ENCODE data around the gene KRT23. TPM values are rescaled to one million over a fixed set of nuclear protein-coding genes. Genes with fewer than 3 reads are reported as not detected.

KRT23 gene
- total and polyA plus RNA-seq, 8 donors = 1.1 to 2.6 TPM; not detected in 6

DNA sequence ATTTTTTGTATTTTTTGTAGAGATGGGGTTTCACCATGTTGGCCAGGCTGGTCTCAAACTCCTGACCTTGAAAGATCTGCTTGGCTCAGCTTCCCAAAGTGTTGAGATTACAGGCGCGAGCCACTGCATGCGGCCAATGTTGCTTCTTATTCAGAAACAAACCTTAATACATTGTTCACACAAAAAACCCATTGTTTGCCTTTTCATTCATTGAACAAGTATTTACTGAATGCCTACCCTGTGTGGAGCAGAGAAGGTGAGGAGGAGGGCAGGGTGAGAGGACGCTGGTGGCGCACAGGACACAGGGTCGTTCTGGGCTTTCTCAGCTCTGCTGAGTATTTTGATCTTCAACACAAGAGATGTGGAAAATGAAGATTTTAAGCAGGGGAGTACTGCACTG, 8.0 kb upstream of the KRT23 start:
- H3K4me1 ChIP-seq = peaks cover 0 to 10% (median 2%) of the 10 kb centered on the region in 4 donors
- no peaks in the 10 kb centered on the region for H3K9me3 ChIP-seq
- no peaks in the 10 kb centered on the region for H3K36me3 ChIP-seq
- no peak for DNase-seq
- peaks cover 0 to 38% (median 6%) of the 10 kb centered on the region in 3 donors for H3K27me3 ChIP-seq
- WGBS, 5 donors = 31 to 67% (median 47%) methylated on average over 6 of the region's 6 CpGs
- no peak overlapping the region for H3K27ac ChIP-seq
- intact Hi-C loops (cut with DNase I; ENCODE audit: low total_unique reads) = no loop called here
- TF ChIP-seq POLR2A (IDR thresholded peaks at IDR 0.05) (no peak), EP300 (IDR thresholded peaks at IDR 0.05) (no peak), POLR2AphosphoS5 (IDR thresholded peaks at IDR 0.05) (no peak)
- TF ChIP-seq, protein P1, sequence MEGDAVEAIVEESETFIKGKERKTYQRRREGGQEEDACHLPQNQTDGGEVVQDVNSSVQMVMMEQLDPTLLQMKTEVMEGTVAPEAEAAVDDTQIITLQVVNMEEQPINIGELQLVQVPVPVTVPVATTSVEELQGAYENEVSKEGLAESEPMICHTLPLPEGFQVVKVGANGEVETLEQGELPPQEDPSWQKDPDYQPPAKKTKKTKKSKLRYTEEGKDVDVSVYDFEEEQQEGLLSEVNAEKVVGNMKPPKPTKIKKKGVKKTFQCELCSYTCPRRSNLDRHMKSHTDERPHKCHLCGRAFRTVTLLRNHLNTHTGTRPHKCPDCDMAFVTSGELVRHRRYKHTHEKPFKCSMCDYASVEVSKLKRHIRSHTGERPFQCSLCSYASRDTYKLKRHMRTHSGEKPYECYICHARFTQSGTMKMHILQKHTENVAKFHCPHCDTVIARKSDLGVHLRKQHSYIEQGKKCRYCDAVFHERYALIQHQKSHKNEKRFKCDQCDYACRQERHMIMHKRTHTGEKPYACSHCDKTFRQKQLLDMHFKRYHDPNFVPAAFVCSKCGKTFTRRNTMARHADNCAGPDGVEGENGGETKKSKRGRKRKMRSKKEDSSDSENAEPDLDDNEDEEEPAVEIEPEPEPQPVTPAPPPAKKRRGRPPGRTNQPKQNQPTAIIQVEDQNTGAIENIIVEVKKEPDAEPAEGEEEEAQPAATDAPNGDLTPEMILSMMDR (IDR thresholded peaks at IDR 0.05) = no peak
- H3K4me3 ChIP-seq = no peak overlapping the region

- H3K27ac ChIP-seq = no peak overlapping the region
- no peak for TF ChIP-seq POLR2A (IDR thresholded peaks at IDR 0.05)
- no peak for TF ChIP-seq EP300 (IDR thresholded peaks at IDR 0.05)
- no peak for TF ChIP-seq POLR2AphosphoS5 (IDR thresholded peaks at IDR 0.05)
- TF ChIP-seq, protein P1 (IDR thresholded peaks at IDR 0.05) = no peak
- H3K4me1 ChIP-seq = peaks cover 0 to 7% (median 2%) of the 10 kb centered on the region in 4 donors
- intact Hi-C loops (cut with DNase I; ENCODE audit: low total_unique reads) = no loop called here
- peaks cover 0 to 38% (median 4%) of the 10 kb centered on the region in 3 donors for H3K27me3 ChIP-seq
- no peak overlapping the region for H3K4me3 ChIP-seq
- no peaks in the 10 kb centered on the region for H3K36me3 ChIP-seq
- H3K9me3 ChIP-seq = no peaks in the 10 kb centered on the region
- 3 to 28% (median 17%) methylated on average over 1 of the region's 1 CpG for WGBS, 5 donors
- no peak for DNase-seq
Observed at GRCh38 chr17:40944531-40944930, 7.1 kb upstream of the KRT23 start.

- H3K9me3 ChIP-seq = no peaks in the 10 kb centered on the region
- 80 to 92% (median 87%) methylated on average over 3 of the region's 3 CpGs for WGBS, 5 donors
Observed at GRCh38 chr17:40942553-40942952, 5.1 kb upstream of the KRT23 start.

DNA sequence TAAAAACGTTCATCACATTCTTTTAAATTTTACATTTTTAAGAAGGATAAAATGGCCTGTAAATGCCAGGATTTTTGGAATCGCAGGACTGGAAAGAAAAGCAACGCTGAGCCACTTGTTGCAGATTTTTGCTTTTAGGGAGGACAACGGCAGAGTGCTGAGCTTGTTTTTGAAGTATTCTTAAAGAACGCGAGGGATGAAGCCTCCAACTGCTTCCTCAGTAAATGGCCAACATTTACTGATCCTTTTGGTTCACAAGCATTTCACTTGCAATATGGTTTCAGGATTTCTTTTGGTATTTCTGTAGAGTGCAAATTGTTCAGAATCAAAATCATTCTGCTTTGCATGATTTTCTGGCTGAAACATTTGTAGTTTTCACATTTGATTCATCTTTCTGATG, 2.8 kb upstream of the KRT23 start:
- H3K4me1 ChIP-seq = peaks cover 0 to 10% (median 0%) of the 10 kb centered on the region in 4 donors
- no peaks in the 10 kb centered on the region for H3K9me3 ChIP-seq
- no peak overlapping the region for H3K4me3 ChIP-seq
- H3K36me3 ChIP-seq = no peaks in the 10 kb centered on the region
- no peak for DNase-seq
- peaks cover 0 to 6% (median 0%) of the 10 kb centered on the region in 3 donors for H3K27me3 ChIP-seq
- H3K27ac ChIP-seq = no peak overlapping the region
- intact Hi-C loops (cut with DNase I; ENCODE audit: low total_unique reads) = no loop called here
- TF ChIP-seq, protein P1 (IDR thresholded peaks at IDR 0.05) = no peak
- no peak for TF ChIP-seq EP300 (IDR thresholded peaks at IDR 0.05)
- TF ChIP-seq POLR2AphosphoS5 (IDR thresholded peaks at IDR 0.05) = no peak
- no peak for TF ChIP-seq POLR2A (IDR thresholded peaks at IDR 0.05)
- 83 to 91% (median 83%) methylated on average over 6 of the region's 6 CpGs for WGBS, 5 donors

More at GRCh38 chr17:40942553-40942952, 5.1 kb upstream of the KRT23 start:
- intact Hi-C loops (cut with DNase I; ENCODE audit: low total_unique reads) = no loop called here
- no peak for TF ChIP-seq POLR2AphosphoS5 (IDR thresholded peaks at IDR 0.05)
- TF ChIP-seq POLR2A (IDR thresholded peaks at IDR 0.05) = no peak
- no peak for TF ChIP-seq EP300 (IDR thresholded peaks at IDR 0.05)
- TF ChIP-seq, protein P1 (IDR thresholded peaks at IDR 0.05) = no peak
- Histone ChIP-seq H3K27ac (no peak overlapping the region), H3K27me3 (peaks cover 0 to 24% (median 0%) of the 10 kb centered on the region in 3 donors), H3K4me1 (peaks cover 0 to 1% (median 0%) of the 10 kb centered on the region in 4 donors), H3K36me3 (no peaks in the 10 kb centered on the region), H3K4me3 (no peak overlapping the region)
- no peak for DNase-seq

All from stomach (tissue), 9 donors.